BE2C (cell line): ENCODE measurements around the gene PIKFYVE.

Source experiments
- DNase-seq: peaks from one replicate; pipeline ENCODE4 v3.0.0-alpha.2; 2020
- H3K27me3 ChIP-seq: fragments of 250-450 bp; sonication (Bioruptor Pico); 2 replicates; pipeline ENCODE4 v1.5.1; 2020; ENCODE audit warnings: mild to moderate bottlenecking
- H3K36me3 ChIP-seq: fragments of 250-450 bp; sonication (Bioruptor Pico); 2 replicates; pipeline ENCODE4 v1.5.1; 2020; ENCODE audit warnings: mild to moderate bottlenecking
- H3K4me1 ChIP-seq: fragments of 250-450 bp; sonication (Bioruptor Pico); 2 replicates; pipeline ENCODE4 v1.5.1; 2020
- H3K4me3 ChIP-seq: 2 replicates; pipeline ENCODE4 v1.5.1; 2011; ENCODE audit warnings: low read depth, low read length
- H3K9me3 ChIP-seq: fragments of 250-450 bp; sonication (Bioruptor Pico); 2 replicates; pipeline ENCODE4 v1.5.1; 2020
- TF ChIP-seq, protein P1 (sequence below): IDR thresholded peaks from 2 replicates; pipeline ENCODE4 v1.5.1; 2012; ENCODE audit warnings: mild to moderate bottlenecking, low read depth, low read length

PIKFYVE gene

DNA sequence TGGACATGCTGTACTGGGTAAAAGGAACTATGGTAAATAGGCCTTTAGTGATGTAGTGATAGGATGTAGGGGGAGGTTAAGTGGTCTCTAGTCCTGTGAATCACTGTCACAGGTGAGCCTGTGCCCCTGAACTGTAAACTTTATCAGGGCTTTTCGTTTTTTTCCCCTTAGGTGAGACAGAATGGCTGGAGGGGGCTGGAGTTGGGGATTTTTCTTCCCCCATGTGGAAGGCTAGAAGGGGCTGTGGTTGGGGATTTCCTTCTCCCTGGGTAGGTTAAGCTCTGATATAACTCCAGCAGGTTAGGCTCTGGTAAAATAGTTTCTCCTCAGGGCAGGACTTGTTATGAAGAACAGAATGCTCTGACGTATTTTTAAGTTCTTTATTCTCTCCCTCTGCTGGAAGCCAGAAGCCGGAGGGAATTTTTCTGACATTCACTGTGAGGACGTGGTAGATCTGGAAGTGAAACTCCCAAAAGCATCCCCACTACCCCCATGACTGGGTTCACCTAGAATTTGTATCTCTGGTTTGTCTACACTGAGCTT is 28.5 kb downstream of the PIKFYVE start:
- TF ChIP-seq, protein P1, sequence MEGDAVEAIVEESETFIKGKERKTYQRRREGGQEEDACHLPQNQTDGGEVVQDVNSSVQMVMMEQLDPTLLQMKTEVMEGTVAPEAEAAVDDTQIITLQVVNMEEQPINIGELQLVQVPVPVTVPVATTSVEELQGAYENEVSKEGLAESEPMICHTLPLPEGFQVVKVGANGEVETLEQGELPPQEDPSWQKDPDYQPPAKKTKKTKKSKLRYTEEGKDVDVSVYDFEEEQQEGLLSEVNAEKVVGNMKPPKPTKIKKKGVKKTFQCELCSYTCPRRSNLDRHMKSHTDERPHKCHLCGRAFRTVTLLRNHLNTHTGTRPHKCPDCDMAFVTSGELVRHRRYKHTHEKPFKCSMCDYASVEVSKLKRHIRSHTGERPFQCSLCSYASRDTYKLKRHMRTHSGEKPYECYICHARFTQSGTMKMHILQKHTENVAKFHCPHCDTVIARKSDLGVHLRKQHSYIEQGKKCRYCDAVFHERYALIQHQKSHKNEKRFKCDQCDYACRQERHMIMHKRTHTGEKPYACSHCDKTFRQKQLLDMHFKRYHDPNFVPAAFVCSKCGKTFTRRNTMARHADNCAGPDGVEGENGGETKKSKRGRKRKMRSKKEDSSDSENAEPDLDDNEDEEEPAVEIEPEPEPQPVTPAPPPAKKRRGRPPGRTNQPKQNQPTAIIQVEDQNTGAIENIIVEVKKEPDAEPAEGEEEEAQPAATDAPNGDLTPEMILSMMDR = no peak
- Histone ChIP-seq H3K27me3 (no peaks in the 10 kb centered on the region), H3K9me3 (peaks cover 2% of the 10 kb centered on the region; the same call in 1 of the 2 replicates), H3K4me3 (no peak overlapping the region), H3K4me1 (no peaks in the 10 kb centered on the region), H3K36me3 (peaks cover 28% of the 10 kb centered on the region)
- DNase-seq = no peak

GRCh38 chr2:208295834-208296233 is 29.8 kb downstream of the PIKFYVE start:
- Histone ChIP-seq H3K9me3 (no peaks in the 10 kb centered on the region), H3K27me3 (no peaks in the 10 kb centered on the region), H3K4me3 (no peak overlapping the region), H3K36me3 (peaks cover 22% of the 10 kb centered on the region), H3K4me1 (no peaks in the 10 kb centered on the region)
- TF ChIP-seq, protein P1 = no peak
- no peak for DNase-seq

DNA sequence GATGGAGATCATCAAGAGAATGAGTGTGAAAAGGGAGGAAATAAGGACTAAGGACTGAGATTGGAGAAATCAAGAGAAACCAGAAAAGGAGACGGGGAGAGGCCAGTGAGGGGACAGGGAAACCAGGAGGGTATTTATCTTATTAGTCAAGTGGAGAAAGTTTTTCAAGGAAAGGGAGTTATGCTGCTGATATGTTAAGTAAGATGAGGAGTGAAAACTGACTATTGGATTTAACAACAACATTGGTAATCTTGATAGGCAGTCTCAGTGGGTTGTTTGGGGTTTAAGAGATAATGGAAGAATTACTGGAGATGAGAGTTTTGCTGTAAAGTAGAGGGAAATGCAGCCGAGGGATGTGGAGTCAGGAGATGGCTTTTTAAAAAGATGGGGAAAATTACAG is 30.6 kb downstream of the PIKFYVE start:
- no peaks in the 10 kb centered on the region for H3K4me1 ChIP-seq
- TF ChIP-seq, protein P1 = no peak
- no peaks in the 10 kb centered on the region for H3K27me3 ChIP-seq
- no peak overlapping the region for H3K4me3 ChIP-seq
- DNase-seq = no peak
- H3K9me3 ChIP-seq = no peaks in the 10 kb centered on the region
- H3K36me3 ChIP-seq = peaks cover 22% of the 10 kb centered on the region

DNA sequence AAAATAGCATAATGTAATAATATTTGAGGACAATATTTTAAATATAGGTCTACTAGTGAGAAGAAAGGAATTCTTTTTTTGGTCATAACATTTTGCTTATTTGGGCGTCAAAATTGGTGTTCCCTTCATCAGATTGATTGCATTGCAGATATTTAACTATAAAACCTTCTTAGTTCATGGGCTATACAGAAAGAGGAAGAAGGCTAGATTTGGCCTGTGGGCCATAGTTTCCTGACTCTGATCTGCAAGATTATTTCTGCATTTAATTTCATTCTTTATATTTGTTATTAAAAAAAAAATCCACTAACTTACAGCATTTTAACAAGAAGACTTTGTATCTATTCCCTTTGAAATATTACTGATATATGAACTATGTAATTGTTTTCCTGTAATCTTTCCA is 31.9 kb downstream of the PIKFYVE start:
- TF ChIP-seq, protein P1 = no peak
- Histone ChIP-seq H3K4me1 (no peaks in the 10 kb centered on the region), H3K27me3 (no peaks in the 10 kb centered on the region), H3K36me3 (peaks cover 33% of the 10 kb centered on the region), H3K4me3 (no peak overlapping the region), H3K9me3 (no peaks in the 10 kb centered on the region)
- no peak for DNase-seq

DNA sequence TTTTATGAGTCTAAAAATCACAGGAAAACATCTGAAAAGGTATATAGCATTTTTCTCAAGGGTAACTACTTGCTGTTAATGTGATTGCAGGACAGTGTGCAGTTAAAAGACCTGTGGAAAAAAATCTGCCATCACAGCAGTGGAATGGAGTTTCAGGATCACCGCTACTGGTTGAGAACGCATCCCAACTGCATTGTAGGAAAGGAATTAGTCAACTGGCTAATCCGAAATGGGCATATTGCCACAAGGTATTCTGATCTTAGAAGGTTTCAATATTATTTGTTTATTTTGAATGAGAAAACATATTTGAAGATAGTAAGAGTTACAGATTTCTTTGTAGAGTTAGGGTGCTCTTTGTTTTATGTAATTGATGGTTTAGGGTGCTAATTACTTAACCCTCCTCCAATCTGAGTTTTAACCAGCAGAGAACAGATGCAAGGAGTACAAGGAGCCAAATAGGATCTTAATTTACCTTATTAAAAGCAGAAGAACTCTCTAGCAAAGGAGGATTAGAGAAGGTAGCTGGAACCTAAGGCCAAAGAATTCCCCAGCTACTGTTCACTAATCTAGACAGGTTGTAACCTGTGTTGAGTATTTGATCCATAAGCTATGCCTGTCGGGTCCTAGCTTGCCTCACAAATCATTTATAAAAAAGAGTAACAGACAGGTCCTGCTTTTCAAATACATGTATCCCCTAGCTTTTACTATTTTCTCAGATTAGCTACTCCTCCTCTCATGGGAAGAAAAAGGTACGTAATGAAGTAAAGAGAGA is 35.0 kb downstream of the PIKFYVE start:
- no peaks in the 10 kb centered on the region for H3K27me3 ChIP-seq
- no peak for DNase-seq
- H3K9me3 ChIP-seq = no peaks in the 10 kb centered on the region
- TF ChIP-seq, protein P1 = no peak
- H3K4me1 ChIP-seq = no peaks in the 10 kb centered on the region
- H3K36me3 ChIP-seq = peaks cover 43% of the 10 kb centered on the region
- H3K4me3 ChIP-seq = no peak overlapping the region

DNA sequence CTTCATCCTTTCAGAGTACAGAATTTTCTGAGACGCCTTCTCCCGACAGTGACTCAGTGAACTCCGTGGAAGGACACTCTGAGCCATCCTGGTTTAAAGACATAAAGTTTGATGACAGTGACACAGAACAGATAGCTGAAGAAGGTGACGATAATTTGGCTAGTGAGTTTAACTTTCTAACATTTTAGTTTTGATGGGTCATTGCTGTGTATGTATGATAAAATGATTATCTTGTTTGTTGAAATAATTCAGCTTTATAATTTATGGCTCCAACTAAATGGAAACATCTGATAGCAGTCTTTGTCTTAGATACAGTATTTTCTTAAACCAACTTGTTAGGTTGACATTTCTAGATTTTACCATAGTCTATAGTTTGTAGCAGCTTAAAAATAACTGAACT is 38.1 kb downstream of the PIKFYVE start:
- H3K4me3 ChIP-seq = no peak overlapping the region
- TF ChIP-seq, protein P1 = no peak
- H3K36me3 ChIP-seq = peaks cover 43% of the 10 kb centered on the region
- no peaks in the 10 kb centered on the region for H3K9me3 ChIP-seq
- no peaks in the 10 kb centered on the region for H3K27me3 ChIP-seq
- no peak for DNase-seq
- no peaks in the 10 kb centered on the region for H3K4me1 ChIP-seq
